ENCODE measurements around the gene RAN.
"Not testable (repeated sequence)": the region's sequence is repeated elsewhere in the genome, so short reads cannot be mapped to it uniquely, and the experiment has no call there.

Gene RAN

GRCh38 chr12:130879212-130879686 is 7.4 kb downstream of the RAN start:
- no peak for DNase-seq (ENCODE audit: low read depth)
- no peak overlapping the region for H3K4me3 ChIP-seq (replicated peaks; ENCODE audit: low read depth, low read length)
- no peak for TF ChIP-seq CTCF (IDR thresholded peaks at IDR 0.05; ENCODE audit: low read length, missing control alignments)

- peak overlapping the region; percentile 47 for H3K4me3 ChIP-seq (replicated peaks; ENCODE audit: low read depth, low read length)
- DNase-seq (ENCODE audit: low read depth): no peak
- TF ChIP-seq CTCF (IDR thresholded peaks at IDR 0.05; ENCODE audit: low read length, missing control alignments): no peak
These were observed 8.0 kb downstream of the RAN start for GRCh38 chr12:130879781-130880389.

- no peak for DNase-seq (ENCODE audit: low read depth)
- peak overlapping the region; percentile 47 for H3K4me3 ChIP-seq (replicated peaks; ENCODE audit: low read depth, low read length)
- no peak for TF ChIP-seq CTCF (IDR thresholded peaks at IDR 0.05; ENCODE audit: low read length, missing control alignments)
These were observed 8.6 kb downstream of the RAN start for GRCh38 chr12:130880411-130880885.

- no peak overlapping the region for H3K4me3 ChIP-seq (replicated peaks; ENCODE audit: low read depth, low read length)
- no peak for DNase-seq (ENCODE audit: low read depth)
- no peak for TF ChIP-seq CTCF (IDR thresholded peaks at IDR 0.05; ENCODE audit: low read length, missing control alignments)
These were observed 9.2 kb downstream of the RAN start for GRCh38 chr12:130881046-130881445.

- no peak overlapping the region for H3K4me3 ChIP-seq (replicated peaks; ENCODE audit: low read depth, low read length)
- no peak for TF ChIP-seq CTCF (IDR thresholded peaks at IDR 0.05; ENCODE audit: low read length, missing control alignments)
- no peak for DNase-seq (ENCODE audit: low read depth)
These were observed 9.7 kb downstream of the RAN start for GRCh38 chr12:130881548-130881947.

GRCh38 chr12:130887190-130887589 is 15.3 kb downstream of the RAN start:
- not testable (repeated sequence) for DNase-seq (ENCODE audit: low read depth); H3K4me3 ChIP-seq (replicated peaks; ENCODE audit: low read depth, low read length)

GRCh38 chr12:130904064-130904463 is 32.2 kb downstream of the RAN start:
- H3K4me3 ChIP-seq (replicated peaks; ENCODE audit: low read depth, low read length): no peak overlapping the region
- no peak for DNase-seq (ENCODE audit: low read depth)
- no peak for TF ChIP-seq CTCF (IDR thresholded peaks at IDR 0.05; ENCODE audit: low read length, missing control alignments)

- not testable (repeated sequence) for H3K4me3 ChIP-seq (replicated peaks; ENCODE audit: low read depth, low read length); DNase-seq (ENCODE audit: low read depth)
These were observed 33.1 kb downstream of the RAN start for GRCh38 chr12:130904936-130905455.
